GM10248 (cell line): ENCODE measurements around the gene COX17.
A peak's percentile ranks its signal among the peaks of the same experiment; 100 is the strongest.

Experiments used
- CTCF ChIA-PET: fragments of 300-600 bp; sonication (Branson Sonifier 250); formaldehyde crosslinking; extraction: SDS; loops from one replicate; lab custom pipeline; 2021; ENCODE audit warnings: antibody characterized with exemption; lab: Yijun Ruan, JAX
- POLR2A ChIA-PET: fragments of 350-650 bp; sonication (Branson Sonifier 250); formaldehyde crosslinking; extraction: SDS; loops from one replicate; lab custom pipeline; 2020; ENCODE audit warnings: antibody characterized with exemption; lab: Yijun Ruan, JAX
- DNase-seq: peaks from one replicate; pipeline ENCODE4 v3.0.0; 2012; ENCODE audit errors: extremely low spot score
- TF ChIP-seq, protein P1 (sequence below): IDR thresholded peaks from 2 replicates; pipeline ENCODE4 v1.5.1; 2012; ENCODE audit warnings: mild to moderate bottlenecking, low read depth; ENCODE audit errors: extremely low read depth, missing control alignments, control extremely low read depth

COX17 gene

GRCh38 chr3:119635719-119636118, 41.5 kb downstream of the COX17 start:
- no peak for DNase-seq
- ChIA-PET CTCF (interaction anchor here (0.7 to 6.4 kb wide), 7 partner anchors 9 to 135 kb away, joined by 3 to 54 read pairs (median 4); partner anchors contain the start of gene POPDC2), POLR2A (interaction anchor here (0.7 to 0.9 kb wide), 2 partner anchors 7 to 23 kb away, joined by 3 read pairs; no protein-coding TSS in a partner anchor)
- TF ChIP-seq, protein P1, sequence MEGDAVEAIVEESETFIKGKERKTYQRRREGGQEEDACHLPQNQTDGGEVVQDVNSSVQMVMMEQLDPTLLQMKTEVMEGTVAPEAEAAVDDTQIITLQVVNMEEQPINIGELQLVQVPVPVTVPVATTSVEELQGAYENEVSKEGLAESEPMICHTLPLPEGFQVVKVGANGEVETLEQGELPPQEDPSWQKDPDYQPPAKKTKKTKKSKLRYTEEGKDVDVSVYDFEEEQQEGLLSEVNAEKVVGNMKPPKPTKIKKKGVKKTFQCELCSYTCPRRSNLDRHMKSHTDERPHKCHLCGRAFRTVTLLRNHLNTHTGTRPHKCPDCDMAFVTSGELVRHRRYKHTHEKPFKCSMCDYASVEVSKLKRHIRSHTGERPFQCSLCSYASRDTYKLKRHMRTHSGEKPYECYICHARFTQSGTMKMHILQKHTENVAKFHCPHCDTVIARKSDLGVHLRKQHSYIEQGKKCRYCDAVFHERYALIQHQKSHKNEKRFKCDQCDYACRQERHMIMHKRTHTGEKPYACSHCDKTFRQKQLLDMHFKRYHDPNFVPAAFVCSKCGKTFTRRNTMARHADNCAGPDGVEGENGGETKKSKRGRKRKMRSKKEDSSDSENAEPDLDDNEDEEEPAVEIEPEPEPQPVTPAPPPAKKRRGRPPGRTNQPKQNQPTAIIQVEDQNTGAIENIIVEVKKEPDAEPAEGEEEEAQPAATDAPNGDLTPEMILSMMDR = peak; percentile 18

- CTCF ChIA-PET = interaction anchor here (1.0 to 6.4 kb wide), 3 partner anchors 12 to 32 kb away, joined by 5 to 54 read pairs (median 10); no protein-coding TSS in a partner anchor
- POLR2A ChIA-PET = no interaction called here
- DNase-seq = no peak
- TF ChIP-seq, protein P1 = no peak
These were observed 44.4 kb downstream of the COX17 start for GRCh38 chr3:119632829-119633228.

DNA sequence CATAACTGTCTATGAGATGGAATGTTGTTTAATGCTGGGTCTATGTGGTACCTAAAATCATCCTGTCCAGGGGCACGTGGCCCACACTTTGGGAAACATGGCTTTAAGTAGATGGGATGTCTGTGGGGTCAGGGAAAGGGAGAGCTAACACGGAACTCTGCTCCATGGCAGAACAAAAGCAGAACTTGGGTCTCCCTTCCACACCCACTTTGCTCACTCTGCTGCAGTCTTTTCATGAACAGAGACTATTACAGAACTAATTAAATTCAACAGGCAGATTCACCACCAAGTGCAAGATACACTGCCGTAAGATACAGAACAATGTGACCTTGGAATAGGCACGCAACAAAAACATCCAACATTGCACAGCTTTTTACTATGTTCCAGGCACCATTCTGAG, 45.0 kb downstream of the COX17 start:
- ChIA-PET POLR2A (no interaction called here), CTCF (interaction anchor here (1.0 to 1.9 kb wide), 2 partner anchors 12 to 19 kb away, joined by 5 to 10 read pairs; no protein-coding TSS in a partner anchor)
- no peak for DNase-seq
- TF ChIP-seq, protein P1 = no peak

GRCh38 chr3:119631516-119631915, 45.7 kb downstream of the COX17 start:
- TF ChIP-seq, protein P1 = no peak
- ChIA-PET POLR2A (interaction anchor here (0.7 kb wide), 1 partner anchor 17 kb away, joined by 3 read pairs; no protein-coding TSS in a partner anchor), CTCF (interaction anchor here (1.9 to 5.5 kb wide), 2 partner anchors 18 to 31 kb away, joined by 10 to 36 read pairs; no protein-coding TSS in a partner anchor)
- DNase-seq = no peak

DNA sequence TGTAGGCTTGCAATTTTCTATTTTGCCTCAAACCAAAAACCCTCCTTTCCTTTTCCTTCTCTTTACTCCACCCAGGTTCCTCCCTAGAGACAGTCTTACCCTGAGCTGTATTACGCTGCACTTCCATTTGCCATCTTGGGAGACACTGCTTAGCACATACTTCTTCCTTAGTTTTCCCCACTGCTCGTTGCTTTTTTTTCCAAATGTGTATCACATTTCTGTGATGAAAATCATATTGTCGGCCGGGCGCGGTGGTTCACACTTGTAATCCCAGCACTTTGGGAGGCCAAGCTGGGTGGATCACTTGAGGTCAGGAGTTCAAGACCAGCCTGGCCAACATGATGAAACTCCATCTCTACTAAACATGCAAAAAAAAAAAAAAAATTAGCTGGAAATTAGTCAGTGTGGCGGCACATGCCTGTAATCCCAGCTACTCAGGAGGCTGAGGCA, 46.3 kb downstream of the COX17 start:
- TF ChIP-seq, protein P1 = no peak
- POLR2A ChIA-PET = interaction anchor here (0.7 to 1.1 kb wide), 2 partner anchors 17 to 30 kb away, joined by 3 read pairs; no protein-coding TSS in a partner anchor
- CTCF ChIA-PET = interaction anchor here (2.2 to 5.5 kb wide), 2 partner anchors 30 to 50 kb away, joined by 6 to 36 read pairs; no protein-coding TSS in a partner anchor
- no peak for DNase-seq

DNA sequence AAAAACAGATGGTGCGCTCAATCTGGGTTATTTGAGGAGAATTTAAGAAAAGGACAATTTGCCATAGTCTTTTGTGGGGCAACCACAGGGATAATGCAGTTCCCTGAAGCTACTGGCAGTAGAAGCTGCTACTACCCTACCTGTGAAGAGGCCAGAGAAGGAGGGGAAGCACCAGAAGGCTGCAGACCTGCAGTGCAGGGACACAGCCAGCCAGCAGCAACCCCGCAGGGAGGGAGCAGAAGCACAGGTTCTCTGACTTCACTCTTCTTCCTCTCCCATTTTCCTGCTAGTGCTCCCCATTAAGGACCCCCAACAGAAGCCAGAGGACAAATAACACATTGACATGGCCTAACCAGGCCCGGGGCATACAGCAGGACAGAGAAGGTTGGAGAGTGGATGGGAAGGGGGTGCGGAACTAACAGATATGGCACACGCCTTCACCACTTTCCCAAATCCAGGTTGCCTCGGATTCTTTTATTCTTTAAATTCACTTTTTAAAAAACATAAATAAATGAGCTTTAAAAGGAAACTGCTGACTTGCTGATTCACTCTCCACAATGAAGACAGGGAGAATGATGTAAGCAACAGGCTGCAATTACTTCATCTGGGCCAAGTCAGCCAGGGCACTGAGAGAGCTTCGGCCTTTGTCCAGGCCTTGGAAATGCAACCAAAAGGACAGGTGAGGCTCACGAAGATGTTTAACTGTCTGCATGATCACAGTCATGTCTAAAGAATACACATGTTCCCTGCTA, 46.9 kb downstream of the COX17 start:
- TF ChIP-seq, protein P1 = no peak
- no peak for DNase-seq
- ChIA-PET CTCF (interaction anchor here (2.2 to 5.5 kb wide), 2 partner anchors 30 to 51 kb away, joined by 6 to 36 read pairs; no protein-coding TSS in a partner anchor), POLR2A (interaction anchor here (1.1 kb wide), 1 partner anchor 29 kb away, joined by 3 read pairs; no protein-coding TSS in a partner anchor)
